GM13976 (cell line): Measurements from ENCODE around the gene KIFC3.

Source experiments
- DNase-seq: peaks from one replicate; pipeline ENCODE4 v3.0.0; 2012; ENCODE audit warnings: low spot score
- CTCF ChIP-seq: IDR thresholded peaks from 2 replicates; pipeline ENCODE4 v1.5.1; 2012; ENCODE audit warnings: borderline replicate concordance, mild to moderate bottlenecking; ENCODE audit not compliant: insufficient read depth; ENCODE audit errors: extremely low read depth, missing control alignments, control extremely low read depth
- in situ Hi-C: fragments of 300-500 bp; cut with MboI; formaldehyde crosslinking; loops from one replicate; pipeline ENCODE4 v1.12.0; 2022; ENCODE audit warnings: low sequenced_read_pairs, mixed read lengths, inconsistent platforms; ENCODE audit not compliant: unreplicated experiment

KIFC3 gene

GRCh38 chr16:57729182-57729484 is 73.2 kb downstream of the KIFC3 start:
- no peak for TF ChIP-seq CTCF
- no peak for DNase-seq
- in situ Hi-C loops = no loop called here

- DNase-seq = no peak
- no peak for TF ChIP-seq CTCF
- in situ Hi-C loops = no loop called here
These were observed 73.7 kb downstream of the KIFC3 start for GRCh38 chr16:57728336-57729181.

- in situ Hi-C loops = no loop called here
- peak; percentile 10 for TF ChIP-seq CTCF
These were observed 74.7 kb downstream of the KIFC3 start for GRCh38 chr16:57727610-57728009.

GRCh38 chr16:57726433-57726947 is 75.8 kb downstream of the KIFC3 start:
- TF ChIP-seq CTCF = no peak
- DNase-seq = no peak
- in situ Hi-C loops = no loop called here

More at GRCh38 chr16:57727610-57728009, 74.7 kb downstream of the KIFC3 start:
- no peak for DNase-seq

GRCh38 chr16:57725976-57726375 is 76.3 kb downstream of the KIFC3 start:
- DNase-seq = no peak
- in situ Hi-C loops = no loop called here

GRCh38 chr16:57725554-57725953 is 76.7 kb downstream of the KIFC3 start:
- DNase-seq = no peak
- in situ Hi-C loops = no loop called here
- no peak for TF ChIP-seq CTCF

More at GRCh38 chr16:57725976-57726375, 76.3 kb downstream of the KIFC3 start:
- TF ChIP-seq CTCF = no peak

- in situ Hi-C loops = no loop called here
These were observed 77.1 kb downstream of the KIFC3 start for GRCh38 chr16:57725151-57725550.

More at GRCh38 chr16:57725151-57725550, 77.1 kb downstream of the KIFC3 start:
- no peak for TF ChIP-seq CTCF
- peak; percentile 26 for DNase-seq
